Kidney capillary endothelial cell (primary cell): ENCODE data around the gene SRRM2.

Experiments used
- DNase-seq: peaks from one replicate; pipeline ENCODE4 v3.0.0-alpha.2; 2018; ENCODE audit warnings: low spot score

The SRRM2 gene

DNA sequence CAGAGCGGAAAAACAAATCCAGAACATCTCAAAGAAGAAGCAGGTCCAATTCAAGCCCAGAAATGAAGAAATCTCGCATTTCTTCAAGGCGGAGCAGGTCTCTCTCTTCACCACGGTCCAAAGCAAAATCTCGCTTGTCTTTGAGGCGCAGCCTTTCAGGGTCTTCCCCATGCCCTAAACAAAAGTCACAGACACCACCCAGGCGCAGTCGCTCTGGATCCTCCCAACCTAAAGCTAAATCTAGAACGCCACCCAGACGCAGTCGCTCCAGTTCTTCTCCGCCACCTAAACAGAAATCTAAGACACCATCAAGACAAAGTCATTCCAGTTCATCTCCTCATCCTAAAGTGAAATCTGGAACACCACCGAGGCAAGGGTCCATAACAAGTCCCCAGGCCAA, 10.3 kb downstream of the SRRM2 start:
- no peak for DNase-seq

DNA sequence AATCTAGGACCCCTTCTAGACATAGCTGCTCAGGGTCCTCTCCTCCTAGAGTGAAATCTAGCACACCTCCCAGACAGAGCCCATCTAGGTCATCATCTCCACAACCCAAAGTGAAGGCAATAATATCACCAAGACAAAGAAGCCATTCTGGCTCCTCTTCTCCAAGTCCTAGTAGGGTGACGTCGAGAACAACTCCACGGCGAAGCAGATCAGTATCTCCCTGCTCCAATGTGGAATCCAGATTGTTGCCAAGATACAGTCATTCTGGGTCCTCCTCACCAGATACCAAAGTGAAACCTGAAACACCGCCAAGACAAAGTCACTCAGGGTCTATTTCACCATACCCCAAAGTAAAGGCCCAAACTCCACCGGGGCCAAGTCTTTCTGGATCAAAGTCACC, 10.7 kb downstream of the SRRM2 start:
- no peak for DNase-seq

DNA sequence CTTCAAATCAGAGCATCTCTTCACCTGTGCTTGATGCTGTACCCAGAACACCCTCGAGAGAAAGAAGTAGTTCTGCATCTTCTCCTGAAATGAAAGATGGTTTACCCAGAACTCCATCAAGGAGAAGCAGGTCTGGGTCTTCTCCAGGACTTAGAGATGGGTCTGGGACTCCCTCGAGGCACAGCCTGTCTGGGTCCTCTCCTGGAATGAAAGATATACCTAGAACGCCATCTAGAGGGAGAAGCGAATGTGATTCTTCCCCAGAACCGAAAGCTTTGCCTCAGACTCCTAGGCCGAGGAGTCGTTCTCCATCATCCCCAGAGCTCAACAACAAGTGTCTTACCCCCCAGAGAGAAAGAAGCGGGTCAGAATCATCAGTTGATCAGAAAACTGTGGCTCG, 12.3 kb downstream of the SRRM2 start:
- no peak for DNase-seq

DNA sequence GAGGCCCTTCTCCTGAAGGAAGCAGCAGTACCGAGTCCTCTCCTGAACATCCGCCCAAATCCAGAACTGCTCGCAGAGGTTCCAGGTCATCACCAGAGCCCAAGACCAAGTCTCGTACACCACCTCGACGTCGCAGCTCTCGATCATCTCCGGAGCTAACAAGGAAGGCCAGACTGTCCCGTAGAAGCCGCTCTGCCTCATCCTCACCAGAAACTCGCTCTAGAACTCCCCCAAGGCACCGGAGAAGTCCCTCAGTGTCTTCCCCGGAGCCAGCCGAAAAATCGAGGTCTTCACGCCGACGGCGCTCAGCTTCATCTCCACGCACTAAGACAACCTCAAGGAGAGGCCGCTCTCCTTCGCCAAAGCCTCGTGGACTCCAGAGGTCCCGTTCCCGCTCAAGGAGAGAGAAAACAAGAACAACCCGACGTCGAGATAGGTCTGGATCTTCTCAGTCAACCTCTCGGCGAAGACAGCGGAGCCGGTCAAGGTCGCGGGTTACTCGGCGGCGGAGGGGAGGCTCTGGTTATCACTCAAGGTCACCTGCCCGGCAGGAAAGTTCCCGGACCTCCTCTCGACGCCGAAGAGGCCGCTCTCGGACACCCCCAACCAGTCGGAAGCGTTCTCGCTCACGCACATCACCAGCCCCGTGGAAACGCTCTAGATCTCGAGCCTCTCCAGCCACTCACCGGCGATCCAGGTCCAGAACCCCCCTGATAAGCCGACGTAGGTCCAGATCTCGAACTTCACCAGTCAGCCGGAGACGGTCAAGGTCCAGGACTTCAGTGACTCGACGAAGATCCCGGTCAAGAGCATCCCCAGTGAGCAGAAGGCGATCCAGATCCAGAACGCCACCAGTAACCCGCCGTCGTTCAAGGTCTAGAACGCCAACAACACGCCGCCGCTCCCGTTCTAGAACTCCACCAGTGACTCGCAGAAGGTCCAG, 13.3 kb downstream of the SRRM2 start:
- DNase-seq, result no peak

DNA sequence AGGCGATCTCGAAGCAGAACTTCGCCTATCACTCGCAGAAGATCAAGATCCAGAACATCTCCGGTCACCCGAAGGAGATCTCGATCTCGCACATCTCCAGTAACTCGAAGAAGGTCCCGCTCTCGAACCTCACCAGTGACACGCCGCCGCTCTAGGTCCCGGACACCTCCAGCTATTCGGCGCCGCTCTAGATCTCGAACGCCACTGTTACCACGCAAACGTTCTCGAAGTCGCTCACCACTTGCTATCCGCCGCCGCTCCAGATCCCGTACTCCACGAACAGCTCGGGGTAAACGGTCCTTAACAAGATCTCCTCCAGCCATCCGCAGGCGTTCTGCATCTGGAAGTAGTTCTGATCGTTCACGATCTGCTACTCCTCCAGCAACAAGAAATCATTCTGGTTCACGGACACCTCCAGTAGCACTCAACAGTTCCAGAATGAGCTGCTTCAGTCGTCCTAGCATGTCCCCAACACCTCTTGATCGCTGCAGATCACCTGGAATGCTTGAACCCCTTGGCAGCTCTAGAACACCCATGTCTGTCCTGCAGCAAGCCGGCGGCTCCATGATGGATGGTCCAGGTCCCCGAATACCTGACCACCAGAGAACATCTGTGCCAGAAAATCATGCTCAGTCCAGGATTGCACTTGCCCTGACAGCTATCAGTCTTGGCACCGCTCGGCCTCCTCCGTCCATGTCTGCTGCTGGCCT, 14.1 kb downstream of the SRRM2 start:
- no peak for DNase-seq

DNA sequence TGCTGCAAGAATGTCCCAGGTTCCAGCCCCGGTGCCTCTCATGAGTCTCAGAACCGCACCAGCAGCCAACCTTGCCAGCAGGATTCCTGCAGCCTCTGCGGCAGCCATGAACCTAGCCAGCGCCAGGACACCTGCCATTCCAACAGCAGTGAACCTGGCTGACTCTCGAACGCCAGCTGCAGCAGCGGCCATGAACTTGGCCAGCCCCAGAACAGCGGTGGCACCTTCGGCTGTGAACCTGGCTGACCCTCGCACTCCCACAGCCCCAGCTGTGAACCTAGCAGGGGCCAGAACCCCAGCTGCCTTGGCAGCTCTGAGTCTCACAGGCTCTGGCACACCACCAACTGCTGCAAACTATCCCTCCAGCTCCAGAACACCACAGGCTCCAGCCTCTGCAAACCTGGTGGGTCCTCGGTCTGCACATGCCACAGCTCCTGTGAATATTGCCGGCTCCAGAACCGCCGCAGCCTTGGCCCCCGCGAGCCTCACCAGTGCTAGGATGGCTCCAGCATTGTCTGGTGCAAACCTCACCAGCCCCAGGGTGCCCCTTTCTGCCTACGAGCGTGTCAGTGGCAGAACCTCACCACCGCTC, 14.8 kb downstream of the SRRM2 start:
- no peak for DNase-seq

DNA sequence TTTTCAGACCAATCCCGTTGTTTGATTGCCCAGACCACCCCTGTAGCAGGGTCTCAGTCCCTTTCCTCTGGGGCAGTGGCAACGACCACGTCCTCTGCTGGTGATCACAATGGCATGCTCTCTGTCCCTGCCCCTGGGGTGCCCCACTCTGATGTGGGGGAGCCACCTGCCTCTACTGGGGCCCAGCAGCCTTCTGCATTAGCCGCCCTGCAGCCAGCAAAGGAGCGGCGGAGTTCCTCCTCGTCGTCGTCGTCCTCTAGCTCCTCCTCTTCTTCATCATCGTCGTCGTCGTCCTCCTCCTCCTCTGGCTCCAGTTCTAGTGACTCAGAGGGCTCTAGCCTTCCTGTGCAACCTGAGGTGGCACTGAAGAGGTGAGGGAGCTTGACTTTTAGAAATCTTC, 15.5 kb downstream of the SRRM2 start:
- no peak for DNase-seq

DNA sequence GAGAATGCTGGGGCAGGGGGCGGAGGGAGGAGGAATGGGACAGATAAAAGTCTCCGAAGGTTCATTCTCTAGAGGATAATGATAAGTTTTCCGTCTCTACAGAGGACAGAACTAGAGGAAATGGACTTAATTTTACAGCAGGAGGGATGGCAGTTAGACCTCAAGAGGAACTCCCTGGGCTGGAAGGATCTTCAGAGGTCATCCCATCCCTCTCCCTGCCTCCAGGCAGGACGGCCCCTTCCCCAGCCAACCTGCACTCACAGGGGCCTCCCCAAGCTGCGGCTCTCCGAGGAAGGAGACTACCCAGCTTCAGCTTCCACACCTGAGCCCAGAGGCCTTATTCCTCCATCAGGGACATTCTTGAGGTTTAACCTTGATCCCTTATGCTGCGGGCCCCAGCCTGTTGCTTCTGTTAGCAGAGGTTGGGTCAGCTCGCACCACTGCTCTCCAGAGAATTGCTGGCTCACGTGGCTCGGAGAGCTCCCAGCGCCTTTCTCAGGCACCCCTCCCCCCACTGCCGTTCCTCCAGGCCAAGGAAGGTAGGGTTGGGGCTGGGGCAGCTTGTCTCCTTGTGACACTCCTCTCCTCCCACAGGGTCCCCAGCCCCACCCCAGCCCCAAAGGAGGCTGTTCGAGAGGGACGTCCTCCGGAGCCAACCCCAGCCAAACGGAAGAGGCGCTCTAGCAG, 16.1 kb downstream of the SRRM2 start:
- DNase-seq, result no peak

DNA sequence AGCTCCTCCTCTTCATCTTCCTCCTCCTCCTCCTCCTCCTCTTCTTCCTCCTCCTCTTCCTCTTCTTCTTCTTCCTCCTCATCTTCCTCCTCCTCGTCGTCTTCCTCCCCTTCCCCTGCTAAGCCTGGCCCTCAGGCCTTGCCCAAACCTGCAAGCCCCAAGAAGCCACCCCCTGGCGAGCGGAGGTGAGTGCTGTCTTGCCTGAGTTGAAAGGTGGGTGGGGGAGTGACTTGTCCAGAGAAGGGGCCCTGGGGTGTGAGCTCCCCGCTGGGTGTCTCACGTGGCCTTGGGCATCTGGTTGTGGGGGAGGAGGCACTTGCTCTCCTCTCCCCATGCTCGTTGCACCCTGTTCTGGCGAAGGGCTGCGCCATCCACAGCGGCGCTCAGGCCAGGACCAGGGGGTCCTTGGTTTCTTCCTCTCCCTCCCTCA, 16.7 kb downstream of the SRRM2 start:
- no peak for DNase-seq

DNA sequence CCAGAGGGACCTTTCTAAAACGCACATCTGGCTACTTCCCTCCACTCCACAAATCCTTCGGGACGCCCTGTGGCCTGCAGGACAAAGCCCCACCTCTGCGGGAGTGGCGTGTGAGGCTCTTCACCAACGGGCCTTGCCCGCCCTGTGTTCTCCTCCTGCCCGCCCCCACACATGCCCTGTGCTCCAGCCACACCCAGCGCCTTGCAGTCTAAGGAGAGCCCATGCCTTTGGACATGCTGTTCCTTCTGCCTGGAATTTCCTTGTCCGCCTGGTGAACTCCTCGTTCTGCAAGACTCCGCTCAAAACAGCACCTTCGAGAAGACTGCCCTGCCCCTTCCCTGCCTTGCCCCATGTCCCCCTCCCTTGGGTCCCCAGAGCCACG, 17.2 kb downstream of the SRRM2 start:
- DNase-seq, result no peak

DNA sequence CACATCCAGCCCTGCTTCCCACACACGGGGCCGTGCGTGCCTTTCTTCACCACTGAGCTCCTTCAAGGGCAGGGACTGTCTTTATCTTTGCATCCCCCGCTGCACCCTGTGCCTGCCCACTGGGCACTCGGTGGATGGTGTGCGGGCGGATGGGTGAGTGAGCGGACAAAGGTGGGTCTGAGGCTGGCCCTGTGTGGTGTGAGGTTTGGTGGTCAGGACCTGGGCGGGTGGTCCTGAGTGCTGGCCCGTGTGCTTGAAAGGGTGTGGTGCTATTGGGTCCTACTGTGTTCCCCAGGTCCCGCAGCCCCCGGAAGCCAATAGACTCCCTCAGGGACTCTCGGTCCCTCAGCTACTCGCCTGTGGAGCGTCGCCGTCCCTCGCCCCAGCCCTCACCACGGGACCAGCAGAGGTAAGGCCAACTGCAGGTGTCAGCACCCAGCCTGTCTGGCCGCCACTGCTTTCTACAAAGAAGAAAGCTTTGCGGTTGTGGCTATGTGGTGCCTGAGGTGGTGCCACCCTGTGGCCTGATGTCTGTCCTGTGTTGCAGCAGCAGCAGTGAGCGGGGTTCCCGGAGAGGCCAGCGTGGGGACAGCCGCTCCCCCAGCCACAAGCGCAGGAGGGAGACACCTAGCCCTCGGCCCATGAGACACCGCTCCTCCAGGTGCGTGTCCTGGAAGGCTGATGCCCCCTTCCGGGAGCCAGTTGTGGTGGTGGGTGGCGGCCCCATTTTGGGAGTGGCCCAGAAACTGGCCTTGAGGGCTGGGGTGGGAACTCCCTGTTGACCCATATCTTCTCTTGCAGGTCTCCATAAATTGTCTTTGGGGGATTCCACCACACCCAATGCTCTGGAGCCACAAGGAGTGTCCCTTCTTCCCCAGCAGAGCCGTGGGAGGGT, 17.9 kb downstream of the SRRM2 start:
- no peak for DNase-seq

DNA sequence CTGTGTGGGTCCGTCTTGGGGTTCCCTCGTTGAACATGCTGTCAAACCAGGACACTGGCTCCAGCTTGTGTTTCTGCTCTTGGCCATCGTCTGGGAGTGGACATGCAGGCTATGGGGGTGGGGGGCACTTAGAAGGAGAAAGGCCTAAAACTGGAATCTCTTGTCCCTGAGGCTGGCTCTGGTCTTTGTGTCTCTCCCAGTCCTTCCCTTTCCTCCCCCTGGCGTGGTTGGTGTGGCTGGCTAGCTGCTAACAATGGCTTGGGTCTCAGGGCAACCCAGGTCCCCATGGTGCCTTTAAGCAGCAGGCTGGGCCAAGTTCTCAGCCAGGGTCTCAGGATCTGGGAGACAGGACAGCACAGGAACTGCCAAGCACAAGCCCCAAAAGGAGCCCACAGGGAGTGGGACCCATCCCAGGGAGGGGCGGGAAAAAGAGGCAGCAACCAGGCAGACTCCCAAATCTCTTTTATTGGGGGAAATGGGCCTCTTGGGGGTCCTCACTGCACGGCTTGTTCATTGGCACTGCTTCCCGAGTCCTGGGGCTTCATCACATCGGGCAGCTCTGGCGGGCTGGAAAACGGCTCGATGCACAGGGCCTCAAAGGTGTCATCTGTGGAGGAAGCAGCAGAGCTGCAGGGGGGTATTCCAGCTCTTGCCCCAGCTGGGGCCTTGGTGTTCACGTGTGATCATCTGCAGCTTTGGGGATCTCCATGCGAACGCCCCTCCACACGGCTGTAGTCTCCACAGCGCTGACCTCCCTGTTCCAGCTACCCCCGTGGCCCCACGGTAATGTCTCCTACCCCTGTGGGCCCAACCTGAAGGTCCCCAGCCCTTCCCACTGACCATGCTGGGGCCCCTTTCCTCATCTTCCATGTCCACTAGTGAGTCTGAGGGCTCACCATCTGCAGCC, 19.3 kb downstream of the SRRM2 start:
- no peak for DNase-seq

DNA sequence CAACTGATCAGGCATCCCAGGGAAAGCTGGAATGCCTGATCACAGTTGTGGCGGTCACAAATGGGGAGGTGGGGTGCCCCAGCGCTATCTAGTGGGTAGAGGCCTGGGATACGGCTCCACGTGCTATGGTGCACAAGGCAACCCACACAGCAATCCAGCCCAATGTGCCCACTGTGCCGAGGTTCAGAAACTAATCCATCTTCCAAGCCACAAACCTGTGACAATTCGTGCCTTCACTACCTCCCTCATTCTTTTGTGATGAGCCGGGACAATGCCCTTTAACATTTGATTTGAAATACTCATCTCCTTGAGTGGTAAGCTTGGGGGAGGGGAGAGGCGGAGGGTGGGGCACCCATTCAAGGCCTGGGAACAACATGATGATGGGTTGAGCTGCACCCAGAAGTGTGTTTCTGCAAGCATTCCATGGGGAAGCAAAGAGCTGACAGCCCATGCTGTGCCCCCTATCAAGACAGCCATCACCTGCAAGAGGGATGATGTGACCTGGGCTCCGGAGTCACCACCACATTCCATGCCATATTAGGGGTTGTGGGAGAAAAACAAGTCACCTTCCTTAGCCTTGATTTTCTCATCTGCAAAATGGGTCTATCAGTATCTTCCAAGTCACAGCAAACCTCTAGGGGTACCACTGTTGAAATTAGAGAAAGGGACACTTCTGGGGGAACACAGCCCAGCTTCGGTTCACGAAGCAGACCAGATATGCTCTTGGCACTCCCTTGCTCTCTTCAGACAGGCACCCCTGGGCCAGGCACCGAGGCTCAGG, 20.9 kb downstream of the SRRM2 start:
- DNase-seq, result no peak

DNA sequence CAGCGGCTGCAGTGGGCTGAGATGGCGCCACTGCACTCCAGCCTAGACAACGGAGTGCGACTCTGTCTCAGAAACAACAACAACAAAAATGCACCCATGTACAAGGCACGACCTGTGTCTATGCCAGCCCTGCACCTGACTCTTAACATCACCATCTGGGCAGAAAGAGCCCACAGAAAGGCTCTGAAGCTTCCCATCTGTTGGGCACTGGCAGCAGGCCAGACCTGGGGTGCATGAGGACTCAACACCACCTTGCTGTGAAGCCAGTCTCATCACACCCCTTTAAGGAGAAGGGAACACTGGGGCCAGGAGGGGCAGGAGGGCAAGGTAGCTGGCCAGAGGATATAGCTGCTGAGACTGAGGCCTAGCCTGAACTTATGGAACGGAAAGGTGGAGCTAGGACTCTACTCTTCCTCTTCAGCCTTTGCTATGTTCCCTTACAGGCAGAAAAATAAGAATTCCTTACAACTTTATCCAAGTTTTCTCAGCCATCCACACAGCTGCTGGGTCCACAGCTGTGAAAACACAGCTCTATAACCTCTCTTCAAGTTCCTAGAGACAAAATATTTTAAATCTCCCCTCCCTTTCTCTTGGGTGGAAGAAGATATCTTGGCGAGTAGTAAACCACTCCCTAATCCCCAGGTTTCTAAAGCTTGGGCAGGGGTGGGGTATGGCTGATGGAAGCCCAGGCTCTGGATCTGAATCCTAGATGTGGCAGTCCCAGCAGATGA, 21.9 kb downstream of the SRRM2 start:
- no peak for DNase-seq

DNA sequence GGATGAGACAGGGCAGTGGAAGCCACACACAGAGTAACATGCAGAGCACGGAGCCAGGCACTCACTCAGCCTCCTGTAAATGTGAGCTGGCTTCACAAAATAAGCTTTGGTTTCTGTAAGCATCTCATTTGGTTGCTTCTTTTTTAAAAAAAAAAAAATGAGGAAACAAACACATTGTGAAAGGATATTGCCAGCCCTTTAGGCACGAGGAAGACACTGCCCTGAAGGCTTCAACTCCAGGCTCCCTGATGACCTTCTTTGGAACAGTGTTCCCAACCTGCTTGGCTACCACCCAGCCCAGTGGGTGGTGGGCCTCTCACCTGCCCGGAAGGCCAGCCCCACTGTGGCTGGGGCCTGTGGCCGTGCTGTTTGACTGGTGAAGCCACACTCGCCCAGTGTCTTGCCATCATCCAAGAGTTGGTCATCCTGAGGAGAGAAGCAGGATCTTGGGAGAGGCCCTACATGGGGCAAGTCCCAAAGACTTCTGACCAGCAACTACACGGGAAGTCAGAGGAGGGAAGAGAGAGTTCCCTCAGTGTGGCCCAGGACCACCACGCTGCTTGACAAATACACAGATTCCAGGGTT, 22.8 kb downstream of the SRRM2 start:
- no peak for DNase-seq

DNA sequence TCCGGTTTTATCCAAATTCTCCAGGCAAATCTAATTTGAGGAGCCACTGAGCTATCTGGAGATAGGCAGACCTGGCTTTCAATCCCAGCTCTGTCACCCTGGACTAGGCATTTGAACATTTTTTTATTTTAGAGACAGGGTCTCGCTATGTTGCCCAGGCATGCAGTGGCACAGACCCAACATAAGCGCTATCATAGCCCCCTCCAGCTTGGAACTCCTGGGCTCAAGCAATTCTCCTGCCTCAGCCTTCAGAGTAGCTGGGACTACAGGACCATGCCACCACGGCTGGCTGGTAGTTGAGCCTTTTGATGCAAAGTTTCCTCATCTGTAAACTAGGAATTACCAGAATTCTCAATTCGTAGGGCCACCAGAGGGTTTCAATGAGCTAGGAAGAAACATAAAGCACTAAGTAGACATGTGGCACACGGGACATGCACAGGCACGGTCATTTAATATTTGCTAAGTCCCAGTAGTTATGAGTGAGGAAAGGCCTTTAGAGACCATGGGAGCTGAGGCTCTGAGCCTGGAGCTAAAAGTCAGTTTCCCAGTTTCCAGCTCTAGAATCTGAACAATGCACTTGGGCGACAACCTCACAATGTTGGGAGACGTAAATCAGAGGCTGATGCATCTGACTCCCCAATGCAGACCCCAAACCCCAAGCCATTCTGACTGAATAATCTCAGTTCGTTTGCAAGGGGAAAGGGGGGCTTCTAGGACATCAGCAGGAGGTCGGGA, 23.5 kb downstream of the SRRM2 start:
- DNase-seq, result no peak

DNA sequence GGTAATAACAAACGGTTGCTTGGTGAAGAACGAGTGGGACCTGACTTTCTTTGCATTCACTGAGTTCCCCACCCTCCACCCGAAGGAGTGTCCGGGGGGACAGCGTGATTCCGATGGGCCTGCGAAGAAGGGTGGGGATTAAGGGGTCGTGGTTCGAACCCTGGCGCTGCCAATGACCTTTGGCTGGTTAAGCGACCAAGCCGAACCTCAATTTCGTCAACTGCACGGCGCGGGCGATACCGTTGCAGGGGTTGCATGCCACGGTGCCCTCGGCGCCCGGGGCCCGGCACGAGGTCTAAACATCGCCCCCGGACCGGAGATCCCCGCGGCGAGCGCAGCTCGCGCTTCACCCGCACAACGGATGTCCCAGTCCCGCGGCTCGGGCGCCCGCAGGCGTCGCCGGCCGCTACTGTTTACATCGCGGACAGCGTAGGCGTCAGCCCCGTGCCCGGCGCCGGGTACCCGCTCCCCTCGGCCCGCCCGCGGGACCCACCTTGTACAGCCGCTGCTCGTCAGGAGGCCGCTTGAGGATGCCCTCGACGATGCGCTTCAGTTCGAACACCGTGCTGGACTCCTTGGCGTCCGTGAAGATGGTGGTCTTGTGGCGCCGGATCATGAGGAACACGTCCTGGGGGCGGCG, 24.2 kb downstream of the SRRM2 start:
- DNase-seq, result no peak
